GM23248 (cell line): Measurements from ENCODE around the gene IDI2.

Source experiments
- EZH2 ChIP-seq: fragments of 200-600 bp; sonication (generic); IDR thresholded peaks from 2 replicates; pipeline ENCODE4 v1.6.1; 2018; ENCODE audit warnings: antibody characterized with exemption, mild to moderate bottlenecking; ENCODE audit not compliant: insufficient read depth, poor library complexity, severe bottlenecking
- EZH2phosphoT487 ChIP-seq: fragments of 200-600 bp; sonication (generic); IDR thresholded peaks from 2 replicates; pipeline ENCODE4 v1.6.1; 2018; ENCODE audit warnings: antibody characterized with exemption, moderate library complexity, mild to moderate bottlenecking, low read depth; ENCODE audit not compliant: insufficient read depth

DNA sequence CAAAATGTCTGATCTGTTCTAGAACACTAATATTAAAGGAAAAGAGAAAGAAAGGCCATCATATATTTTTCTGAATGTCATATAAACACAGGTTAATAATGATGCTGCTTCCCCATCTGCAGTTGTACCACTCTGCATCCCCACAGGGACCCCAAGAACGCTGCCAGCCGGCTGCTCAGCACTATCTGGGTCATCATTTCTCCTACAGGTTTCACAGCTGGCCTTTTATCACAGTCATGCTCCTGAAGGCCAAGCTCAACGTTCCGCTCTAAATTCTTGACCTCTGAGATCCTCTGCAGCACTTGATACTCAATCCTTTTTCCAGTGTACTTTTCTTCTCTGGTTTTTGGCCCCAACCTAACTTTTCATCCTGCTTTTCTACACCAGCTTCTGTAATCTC is 18.5 kb upstream of the IDI2 start:
- no peak for TF ChIP-seq EZH2
- no peak for TF ChIP-seq EZH2phosphoT487
